GM21423 (cell line): ENCODE results near the gene DRAM2.
A peak's percentile ranks its signal among the peaks of the same experiment; 100 is the strongest.
"Not testable (repeated sequence)": the region's sequence is repeated elsewhere in the genome, so short reads cannot be mapped to it uniquely, and the experiment has no call there.

ENCODE experiments used
- ATAC-seq: cut with Tn5 transposase; IDR thresholded peaks from one replicate; pipeline ENCODE4 v1.9.1; 2021; ENCODE audit warnings: mild to moderate bottlenecking, moderate library complexity; ENCODE audit not compliant: unreplicated experiment

DRAM2 gene

DNA sequence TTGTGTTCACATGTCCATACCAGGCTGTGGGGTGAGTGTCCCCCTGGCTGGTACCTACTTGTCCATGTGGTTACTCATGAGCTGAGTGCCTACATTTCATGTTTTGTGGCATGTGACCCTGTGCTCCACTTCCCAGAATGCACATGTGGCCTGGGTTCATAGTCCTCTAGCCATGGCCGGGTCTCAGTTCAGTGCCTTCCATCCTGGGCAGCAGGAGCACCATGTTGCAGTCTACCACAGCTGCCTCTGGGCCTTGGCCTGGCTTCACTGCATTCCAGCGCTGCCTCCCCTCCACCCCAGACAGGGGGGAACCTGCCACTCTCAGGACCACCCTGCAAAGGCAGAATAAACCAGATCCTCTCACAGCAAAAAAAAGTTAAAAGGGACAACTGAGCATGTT is 5.6 kb upstream of the DRAM2 start:
- no peak for ATAC-seq

DNA sequence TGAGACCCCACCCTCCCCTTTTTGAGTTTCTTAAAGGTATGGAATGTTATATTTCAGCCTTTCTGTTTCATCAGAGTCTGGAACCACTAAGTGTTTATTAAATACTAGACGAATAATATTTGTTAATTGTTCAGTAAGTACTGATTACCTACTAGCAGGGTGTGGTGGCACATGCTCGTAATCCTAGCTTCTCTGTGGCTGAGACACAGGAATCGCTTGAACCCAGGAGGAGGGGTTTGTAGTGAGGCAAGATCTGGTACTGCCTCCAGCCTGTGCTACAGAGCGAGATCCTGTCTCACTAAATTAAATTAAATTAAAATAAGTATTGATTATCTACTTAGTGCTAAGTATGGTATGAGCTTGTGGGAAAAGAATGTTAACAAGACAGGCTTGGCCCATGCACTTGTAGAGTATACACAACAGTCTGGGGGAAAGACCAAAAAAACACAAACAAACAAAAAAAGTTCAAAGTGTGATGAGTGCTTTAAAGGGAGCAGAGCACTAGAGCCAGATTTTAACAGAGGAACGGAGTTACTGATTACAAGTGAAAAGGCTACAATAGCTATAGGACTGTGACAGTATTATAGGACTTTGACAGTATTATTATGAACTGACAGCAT is 2.6 kb upstream of the DRAM2 start:
- no peak for ATAC-seq

DNA sequence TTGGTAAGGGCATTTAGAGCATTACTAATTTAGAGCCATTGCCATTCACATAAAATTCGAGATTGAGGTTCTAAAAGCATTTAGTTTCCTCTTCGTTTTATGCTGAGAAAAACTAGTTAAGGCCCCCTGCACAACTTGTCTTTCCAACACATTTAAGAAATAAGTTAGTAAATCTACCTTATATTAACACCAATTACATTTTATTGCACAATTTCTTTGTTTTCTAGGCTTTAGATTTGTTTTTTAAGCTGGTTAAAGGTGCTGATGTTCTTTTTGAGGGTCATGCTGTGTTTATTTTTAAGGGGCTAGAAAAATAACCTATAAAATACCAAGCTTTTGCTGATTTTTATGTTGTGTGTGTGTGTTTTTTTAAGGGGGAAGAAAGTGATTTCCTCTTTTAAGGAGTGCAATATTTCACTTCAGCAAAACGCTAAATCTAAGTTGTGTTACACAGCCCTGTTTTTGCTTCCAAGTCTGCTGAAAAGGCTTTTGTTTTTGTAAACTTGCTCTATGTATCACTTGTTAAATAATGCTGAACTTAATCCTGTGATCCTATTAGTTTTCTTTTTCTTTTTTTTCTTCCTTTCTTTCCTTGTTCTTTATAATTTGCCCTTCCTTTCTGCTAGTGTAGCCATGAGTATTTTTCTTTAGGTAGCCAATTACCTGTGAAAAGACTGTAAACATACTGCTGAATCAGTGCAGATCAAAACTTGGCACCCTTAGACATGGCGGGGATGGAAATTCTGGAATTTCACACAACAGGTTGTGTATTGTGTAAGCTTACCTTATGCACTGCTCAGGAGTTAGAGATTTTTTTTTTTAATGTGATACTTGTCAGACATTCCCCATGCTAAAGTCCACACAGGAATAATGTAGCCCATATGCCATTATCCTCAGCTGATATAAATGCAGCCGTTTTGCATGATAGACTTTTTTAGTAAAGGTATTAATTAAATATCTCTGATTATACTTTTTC is 1.6 kb upstream of the DRAM2 start:
- ATAC-seq: no peak

DNA sequence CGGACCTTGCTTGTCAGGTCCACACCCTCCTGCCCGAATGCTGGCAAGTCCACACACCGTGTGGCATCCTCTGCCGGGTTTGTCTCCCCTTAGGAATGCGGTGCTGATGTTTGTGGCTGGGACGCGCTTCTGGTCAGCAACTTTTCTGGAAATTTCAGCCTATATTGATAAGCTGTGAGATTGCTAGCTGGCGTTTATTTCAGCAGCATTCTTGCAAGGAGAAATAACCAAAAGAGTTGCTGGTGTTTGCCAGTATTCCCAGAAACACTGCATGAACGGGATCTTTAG is 731 bp upstream of the DRAM2 start:
- ATAC-seq: no peak

DNA sequence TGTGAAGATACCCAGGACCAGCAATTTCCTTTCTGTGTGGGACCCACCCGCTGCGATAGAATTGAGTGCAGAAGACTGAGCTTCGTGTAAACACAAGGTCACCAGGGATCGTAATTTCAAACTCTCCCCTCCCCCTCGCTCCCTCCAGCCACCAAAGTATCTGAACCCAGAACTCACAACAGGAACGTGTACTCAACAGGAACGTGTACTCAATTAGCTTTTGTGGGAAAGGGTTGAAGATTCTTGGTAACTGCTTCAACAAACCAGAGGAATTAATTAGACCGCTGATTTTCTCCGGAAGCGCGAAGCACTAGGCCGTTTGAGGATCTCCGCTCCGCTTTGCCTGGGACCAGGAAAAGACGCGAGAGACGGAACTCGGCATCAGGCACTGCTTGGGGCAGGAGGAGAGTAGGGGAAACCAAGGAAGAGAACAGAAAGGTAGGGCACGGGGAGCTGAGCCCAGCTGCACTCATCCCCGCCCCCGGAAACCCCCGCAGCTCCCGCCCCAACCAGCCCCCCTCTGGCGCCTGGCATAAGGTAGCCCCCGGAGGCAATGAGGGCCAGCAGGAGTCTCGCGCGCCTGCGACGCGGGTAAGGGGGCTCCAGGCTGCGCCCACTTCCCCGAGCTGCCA is 453 bp downstream of the DRAM2 start:
- ATAC-seq: peak; percentile 42

DNA sequence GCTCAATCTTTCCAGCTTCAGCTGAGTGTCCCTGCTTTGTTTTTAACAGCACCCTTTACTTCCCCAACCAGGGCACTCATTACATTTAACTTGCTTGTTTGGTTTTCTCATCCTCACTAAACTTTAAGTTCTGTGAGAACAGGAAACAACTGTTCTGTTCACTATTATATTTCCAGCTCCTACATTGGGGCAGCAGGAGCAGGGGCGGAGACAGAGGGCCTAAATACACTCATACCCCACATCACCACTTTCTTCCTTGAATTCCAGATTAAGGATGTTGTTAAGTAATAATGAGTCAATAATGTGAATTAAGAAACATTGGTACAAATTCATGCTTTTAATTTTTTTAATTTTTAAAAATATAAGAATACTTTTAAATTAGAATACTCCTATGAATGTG is 6.0 kb downstream of the DRAM2 start:
- no peak for ATAC-seq

DNA sequence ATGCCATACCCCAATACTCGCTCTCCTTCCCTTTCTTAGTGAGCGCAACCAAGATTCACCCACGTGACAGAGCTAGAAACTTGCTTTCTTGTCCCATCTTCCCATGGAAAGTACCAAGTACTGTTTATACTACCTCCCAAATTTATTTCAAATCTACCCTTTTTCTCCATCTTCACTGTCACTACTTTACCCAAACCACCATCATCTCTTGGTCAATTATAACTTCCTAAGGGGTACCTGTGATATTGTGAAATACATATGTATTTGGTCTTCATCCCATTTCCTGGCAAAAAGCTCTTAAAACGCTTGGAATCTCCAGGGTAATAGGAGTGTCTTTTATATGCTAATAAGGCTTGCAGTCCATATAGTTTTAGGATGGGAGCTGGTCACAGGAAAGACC is 8.2 kb downstream of the DRAM2 start:
- no peak for ATAC-seq

DNA sequence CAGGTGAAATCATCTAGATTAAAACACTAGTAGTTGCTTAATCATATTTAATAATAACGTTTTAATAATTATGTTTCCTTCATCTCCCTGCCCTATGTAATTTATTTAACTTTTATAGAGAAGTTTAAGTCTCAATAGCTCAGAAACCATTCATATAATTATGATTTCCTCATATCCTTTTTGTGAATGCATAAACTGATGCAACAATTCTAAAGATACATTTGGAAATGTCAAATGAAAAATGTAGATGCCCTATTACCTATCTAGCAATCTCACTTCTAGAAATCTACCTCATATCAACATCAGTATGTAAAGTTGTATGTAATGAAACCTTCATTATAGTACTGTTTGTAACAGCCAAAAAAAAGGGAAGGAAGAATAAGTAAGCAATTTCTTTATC is 10.5 kb downstream of the DRAM2 start:
- no peak for ATAC-seq

DNA sequence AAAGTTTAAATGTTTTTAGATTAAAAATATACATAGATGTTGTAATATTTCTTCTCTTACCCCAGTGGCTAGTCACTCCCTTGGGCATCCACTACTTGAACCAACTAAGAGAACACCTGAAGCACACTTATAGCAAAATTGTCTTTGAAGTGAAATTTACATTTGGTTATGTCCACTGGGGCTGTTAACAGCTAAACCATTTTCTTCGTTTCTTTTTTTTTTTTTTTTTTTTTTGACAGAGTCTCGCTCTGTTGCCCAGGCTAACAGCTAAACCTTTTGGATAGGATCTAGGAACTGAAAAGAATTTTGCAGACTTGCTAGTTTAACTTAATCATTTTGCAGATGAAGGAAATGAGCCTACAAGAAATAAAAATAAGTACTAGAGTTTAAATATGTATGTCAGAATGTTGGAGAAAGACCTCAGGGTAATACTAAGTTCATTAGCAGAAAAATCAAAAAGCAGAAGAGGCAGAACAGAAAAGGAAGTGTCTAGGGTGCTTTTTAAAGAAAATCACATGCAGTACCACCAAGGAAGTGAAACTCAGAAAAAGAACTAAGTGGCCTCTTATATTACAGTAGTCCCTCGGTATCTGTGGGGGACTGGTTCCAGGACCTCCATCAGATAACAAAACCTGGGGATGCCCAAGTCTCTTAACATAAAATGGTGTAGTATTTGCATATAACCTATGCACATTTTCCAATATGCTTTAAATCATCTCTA is 11.8 kb downstream of the DRAM2 start:
- ATAC-seq: peak; percentile 83

DNA sequence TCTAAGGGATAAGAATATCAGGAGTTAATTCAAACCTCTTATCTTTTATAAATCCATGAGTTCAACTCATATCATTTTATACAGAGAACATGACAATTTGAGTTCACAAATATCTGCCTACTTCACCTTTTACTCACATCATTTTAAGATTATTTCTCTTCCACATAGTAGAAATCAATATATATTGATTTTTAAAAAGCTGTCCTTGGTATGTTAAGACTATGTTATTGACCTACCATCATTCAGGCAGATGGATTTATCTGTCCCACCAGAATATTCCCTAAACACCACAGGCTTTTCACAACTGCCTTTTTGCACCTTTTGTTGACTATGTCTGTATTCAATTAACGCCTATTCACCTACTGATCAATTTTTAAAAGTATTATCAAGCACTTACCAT is 13.5 kb downstream of the DRAM2 start:
- ATAC-seq: no peak

DNA sequence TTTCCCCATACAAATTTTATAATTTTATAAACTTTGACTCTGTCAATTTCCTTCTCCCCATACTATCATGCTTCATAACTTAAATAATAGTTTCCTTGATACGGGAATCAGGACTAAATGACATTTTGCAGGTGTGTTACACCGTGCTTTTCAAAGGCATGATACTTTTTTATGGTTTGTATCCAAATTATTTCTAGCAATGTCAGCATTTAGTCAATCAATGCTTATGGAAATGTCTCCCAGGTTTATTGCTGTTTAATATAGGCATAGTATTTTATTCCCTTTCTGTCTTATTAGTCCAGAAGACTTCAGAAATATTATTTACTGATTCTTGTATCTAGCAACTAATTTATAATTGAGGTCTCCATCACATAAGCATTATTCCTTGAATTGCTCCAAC is 23.4 kb downstream of the DRAM2 start:
- ATAC-seq: no peak

DNA sequence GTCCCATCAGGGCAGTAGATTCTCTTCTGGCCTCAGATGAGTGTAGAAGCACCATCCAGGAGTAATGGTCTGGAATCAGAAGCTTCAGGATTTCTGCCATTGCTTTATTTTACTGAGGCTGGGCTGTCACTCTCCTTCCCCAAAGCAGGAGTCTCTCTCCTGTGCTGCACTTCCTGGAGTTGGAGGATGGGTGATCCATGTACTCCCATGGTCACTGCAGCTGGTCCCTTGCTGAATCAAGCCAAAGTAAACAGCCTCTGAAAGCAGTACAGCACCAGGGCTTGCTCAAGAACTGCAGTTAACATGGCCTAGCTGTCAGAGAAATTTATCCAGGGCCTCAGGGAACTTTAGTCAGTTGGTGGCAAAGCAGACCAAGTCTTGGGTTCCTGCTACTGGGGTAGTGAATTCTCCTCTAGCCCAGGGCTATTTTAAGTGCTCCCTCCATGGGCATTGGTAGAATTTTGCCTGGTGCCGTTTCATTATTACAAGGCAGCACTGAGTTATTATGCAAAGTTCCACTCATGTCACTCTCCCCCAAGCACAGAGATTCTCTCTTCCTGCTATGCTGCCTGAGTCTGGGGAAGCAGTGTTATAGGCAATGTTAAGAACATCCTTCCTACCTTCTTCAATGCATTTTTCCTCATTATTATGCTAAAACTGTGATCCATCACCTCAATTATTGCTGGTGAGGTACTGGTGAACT is 29.5 kb downstream of the DRAM2 start:
- no peak for ATAC-seq

DNA sequence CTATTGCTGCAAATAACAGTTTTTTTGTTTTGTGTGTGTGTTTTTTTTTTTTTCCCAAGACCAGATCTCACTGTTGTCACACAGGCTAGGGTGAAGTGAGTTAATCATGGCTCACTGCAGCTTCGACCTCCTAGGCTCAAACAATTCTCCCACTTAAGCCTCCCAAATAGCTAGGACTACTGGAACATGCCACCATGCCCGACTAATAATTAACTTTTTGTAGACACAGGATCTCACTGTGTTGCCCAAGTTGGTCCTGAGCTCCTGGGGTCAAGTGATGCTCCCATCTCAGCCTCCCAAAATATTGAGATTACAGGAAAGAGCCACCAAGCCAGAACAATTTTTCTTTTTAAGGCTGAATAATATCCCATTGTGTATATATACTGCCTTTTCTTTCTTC is 34.9 kb downstream of the DRAM2 start:
- no peak for ATAC-seq

DNA sequence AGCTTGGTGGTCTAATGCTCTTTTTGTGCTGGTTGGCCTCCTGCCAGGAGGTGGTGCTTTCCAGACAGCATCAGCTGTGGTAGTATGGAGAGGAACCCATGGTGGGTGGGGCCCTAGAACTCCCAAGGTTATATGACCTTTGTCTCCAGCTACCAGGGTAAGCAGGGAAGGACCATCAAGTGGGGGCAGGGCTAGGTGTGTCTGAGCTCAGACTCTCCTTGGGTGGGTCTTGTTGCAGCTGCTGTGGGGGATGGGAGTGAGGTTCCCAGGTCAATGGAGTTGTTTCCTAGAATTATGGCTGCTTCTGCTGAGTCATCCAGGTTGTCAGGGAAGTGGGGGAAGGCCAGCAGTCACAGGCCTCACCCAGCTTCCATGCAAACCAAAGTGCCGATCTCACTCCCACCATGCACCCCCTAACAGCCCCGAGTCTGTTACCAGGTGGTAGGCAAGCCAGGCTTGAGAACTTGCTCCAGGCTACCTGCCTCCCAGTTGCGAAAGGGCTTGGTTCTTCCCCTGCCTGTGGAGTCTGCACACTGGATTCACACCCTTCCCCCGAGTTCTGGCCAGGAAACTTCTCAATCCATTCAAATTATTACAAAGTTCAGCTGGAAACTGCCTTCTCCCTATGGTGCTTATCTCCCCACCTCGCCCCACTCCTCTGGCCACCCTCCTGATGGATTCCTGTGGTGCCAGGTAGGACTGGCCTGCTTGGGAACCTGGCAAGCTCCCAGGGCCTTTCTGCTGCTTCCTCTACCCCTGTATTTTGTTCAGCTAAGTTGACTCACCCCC is 37.8 kb downstream of the DRAM2 start:
- no peak for ATAC-seq

DNA sequence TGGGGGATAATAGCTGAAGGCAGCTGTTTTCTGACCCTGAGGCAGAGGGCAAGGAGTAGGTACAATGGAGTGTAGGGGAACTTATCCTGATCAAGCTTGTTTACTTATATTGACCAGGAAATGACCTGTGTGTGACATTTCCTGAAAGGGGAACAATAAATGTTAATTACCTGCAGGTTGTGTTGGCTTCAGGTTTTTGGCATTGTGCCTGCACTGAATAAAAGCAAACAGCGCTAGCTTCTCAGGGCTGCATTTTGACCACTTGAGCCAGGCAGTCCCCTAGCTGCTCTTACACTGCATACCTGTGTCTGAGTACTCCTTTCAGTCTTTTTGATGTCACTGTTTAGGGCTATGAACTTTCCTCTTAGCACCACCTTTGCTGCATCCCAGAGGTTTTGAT is 40.6 kb downstream of the DRAM2 start:
- no peak for ATAC-seq

DNA sequence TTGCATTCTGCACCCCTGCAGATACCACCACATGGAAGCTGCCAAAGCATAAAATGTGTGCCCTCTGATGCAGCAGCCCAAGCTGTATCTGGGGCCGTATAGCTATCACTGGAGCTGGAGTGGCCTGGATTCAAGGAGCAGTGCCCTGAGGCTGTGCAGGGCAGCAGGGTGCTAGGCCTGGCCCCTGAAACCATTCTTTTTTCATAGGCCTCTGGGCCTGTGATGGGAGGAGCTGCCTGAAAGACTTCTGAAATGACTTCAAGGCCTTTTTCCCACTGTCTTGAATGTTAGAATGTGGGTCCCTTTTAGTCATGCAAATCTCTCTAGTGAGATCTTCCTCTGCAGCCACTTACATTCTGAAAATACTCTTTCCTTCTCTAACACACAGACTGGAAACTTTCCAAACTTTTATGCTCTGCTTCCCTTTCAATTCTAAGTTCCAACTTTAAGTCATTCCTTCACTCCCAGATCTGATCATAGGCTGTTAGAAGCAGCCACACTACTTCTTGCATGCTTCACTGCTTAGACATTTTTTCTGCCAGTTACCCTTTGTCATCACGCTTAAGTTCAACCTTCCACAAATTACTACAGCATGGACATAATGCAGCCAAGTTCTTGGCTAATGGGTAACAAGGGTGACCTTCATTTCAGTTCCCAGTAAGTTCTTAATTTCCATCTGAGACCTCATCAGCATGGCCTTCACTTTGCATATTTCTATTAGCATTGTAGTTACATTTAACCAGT is 42.4 kb downstream of the DRAM2 start:
- no peak for ATAC-seq

DNA sequence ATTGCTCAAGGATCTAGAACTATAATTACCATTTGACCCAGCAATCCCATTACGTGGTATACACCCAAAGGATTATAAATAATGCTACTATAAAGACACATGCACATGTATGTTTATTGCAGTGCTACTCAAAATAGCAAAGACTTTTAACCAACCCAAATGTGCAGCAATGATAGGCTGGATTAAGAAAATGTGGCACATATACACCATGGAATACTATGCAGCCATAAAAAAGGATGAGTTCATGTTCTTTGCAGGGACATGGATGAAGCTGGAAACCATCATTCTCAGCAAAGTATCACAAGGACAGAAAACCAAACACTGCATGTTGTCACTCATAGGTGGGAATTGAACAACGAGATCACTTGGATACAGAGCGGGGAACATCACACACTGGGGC is 44.5 kb downstream of the DRAM2 start:
- not testable (repeated sequence) for ATAC-seq

DNA sequence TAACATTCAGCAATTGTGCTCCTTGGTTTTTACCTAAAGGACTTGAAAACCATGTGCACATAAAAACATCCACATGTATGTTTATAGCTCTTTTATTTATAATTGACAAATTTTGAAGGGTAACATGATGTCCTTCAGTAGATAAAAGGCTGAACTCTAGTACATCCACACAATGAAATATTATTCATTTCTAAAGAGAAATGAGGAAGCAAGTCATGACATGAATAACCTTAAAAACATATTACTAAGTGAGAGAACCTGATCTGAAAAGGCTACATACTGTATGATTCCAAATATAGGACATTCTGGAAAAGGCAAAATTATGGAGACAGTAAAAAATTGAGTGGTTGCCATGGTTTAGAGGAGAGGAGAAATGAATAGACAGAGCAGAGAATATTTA is 50.3 kb downstream of the DRAM2 start:
- ATAC-seq: no peak

DNA sequence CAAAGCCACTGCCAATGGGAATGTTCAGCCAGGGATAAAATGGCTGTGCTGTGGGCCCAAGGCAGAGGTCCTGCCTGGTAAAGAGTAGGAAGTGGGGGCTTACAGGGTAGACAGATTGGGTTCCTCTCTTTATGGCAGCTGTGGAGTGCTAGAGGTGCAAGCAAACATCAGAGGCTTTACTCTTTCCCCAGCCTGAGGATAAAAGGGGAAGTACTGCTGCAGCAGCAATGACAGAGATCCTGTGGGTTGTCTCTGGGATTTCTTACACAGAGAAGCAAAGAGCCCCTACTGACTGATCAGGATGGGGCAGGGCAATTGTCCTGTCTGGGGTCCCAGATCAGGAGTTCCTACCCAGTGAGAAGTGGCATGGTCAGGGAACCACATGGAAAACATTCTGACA is 54.2 kb downstream of the DRAM2 start:
- no peak for ATAC-seq
